Measurements from ENCODE around the gene NUP37. TPM values are rescaled to one million over a fixed set of nuclear protein-coding genes. Genes with fewer than 3 reads are reported as not detected.

Gene NUP37
- total and polyA plus RNA-seq, 9 of the 15 experiments (the other 6 are each of a cell fraction or from before 2014, with no cell fraction given) = 72.2 to 429 (median 170) TPM

GRCh38 chr12:102119674-102120563, at the start of gene NUP37, which contains the start of gene PARPBP (continued):
- no peak for TF ChIP-seq SPI1 (IDR thresholded peaks at IDR 0.05; ENCODE audit: borderline replicate concordance, low read depth, low read length)
- TF ChIP-seq ZNF174 (CRISPR knock-in tag; IDR thresholded peaks at IDR 0.05) = no peak
- no peak for TF ChIP-seq TCF7L2 (IDR thresholded peaks at IDR 0.05; ENCODE audit: low read depth, low read length)
- peak; percentile 99 for TF ChIP-seq NR2C1 (IDR thresholded peaks at IDR 0.05)
- TF ChIP-seq NR2C1 (tag; IDR thresholded peaks at IDR 0.05) = peak; percentile 100
- no peak for TF ChIP-seq ELK1 (CRISPR knock-in tag; IDR thresholded peaks at IDR 0.05)
- peak in 1 of 2 experiments; percentile 54; a peak in 1 of 4 replicates for TF ChIP-seq ZMIZ1 (IDR thresholded peaks at IDR 0.05; ENCODE audit: low read depth in 2 of 2, low read length in 2 of 2)
- no peak for TF ChIP-seq ZNF347 (CRISPR knock-in tag; IDR thresholded peaks at IDR 0.05; ENCODE audit: low read depth)
- TF ChIP-seq ZBTB49 (CRISPR knock-in tag; IDR thresholded peaks at IDR 0.05; ENCODE audit: borderline replicate concordance) = no peak
- TF ChIP-seq CREM (IDR thresholded peaks at IDR 0.05; ENCODE audit: low read depth) = peak; percentile 91
- no peak for TF ChIP-seq MEIS2 (IDR thresholded peaks at IDR 0.05; ENCODE audit: partially characterized antibody)
- peak; percentile 88; the same call in 1 of the 2 replicates for TF ChIP-seq HDAC2 (IDR thresholded peaks at IDR 0.05)
- TF ChIP-seq ZNF57 (CRISPR knock-in tag; IDR thresholded peaks at IDR 0.05) = no peak
- no peak for TF ChIP-seq ILF3 (IDR thresholded peaks at IDR 0.05; ENCODE audit: borderline replicate concordance)
- TF ChIP-seq ETV6 (IDR thresholded peaks at IDR 0.05; ENCODE audit: borderline replicate concordance in 1 of 2, low read depth in 2 of 2, low read length in 1 of 2) = 0 out of 4 replicates have a peak, but pooled peaks of 1 of the 2 experiments have one; percentile 19
- no peak for TF ChIP-seq ETV6 (CRISPR knock-in tag; IDR thresholded peaks at IDR 0.05; ENCODE audit: borderline replicate concordance)
- TF ChIP-seq DMBX1 (CRISPR knock-in tag; IDR thresholded peaks at IDR 0.05; ENCODE audit: borderline replicate concordance) = no peak
- no peak for TF ChIP-seq POLR3A (IDR thresholded peaks at IDR 0.05; ENCODE audit: borderline replicate concordance, extremely low read depth, insufficient read depth, insufficient read length)
- TF ChIP-seq HDAC8 (tag; IDR thresholded peaks at IDR 0.05) = no peak
- TF ChIP-seq STAG1 (CRISPR knock-in tag; IDR thresholded peaks at IDR 0.05; ENCODE audit: borderline replicate concordance) = no peak
- no peak for TF ChIP-seq SMARCB1 (IDR thresholded peaks at IDR 0.05; ENCODE audit: insufficient read length, low read depth)
